Measurements from ENCODE around the gene CDKAL1.

- TF ChIP-seq TSHZ2 (CRISPR knock-in tag; IDR thresholded peaks at IDR 0.05) = no peak
- TF ChIP-seq ARNTL (CRISPR knock-in tag; IDR thresholded peaks at IDR 0.05; ENCODE audit: borderline replicate concordance, low read depth) = no peak
- no peak for TF ChIP-seq CSRNP3 (CRISPR knock-in tag; IDR thresholded peaks at IDR 0.05)
Measured at GRCh38 chr6:20542927-20543602, 8.8 kb downstream of the CDKAL1 start.

All from SK-N-SH treated with all-trans-retinoic acid at 6 μM for 48 hours (cell line).